HepG2 (cell line): Measurements from ENCODE around the gene COPA. TPM values are rescaled to one million over a fixed set of nuclear protein-coding genes. Genes with fewer than 3 reads are reported as not detected.

Source experiments
- ATAC-seq: fragments of 200-7000 bp; cut with Tn5 transposase; 3 replicates; pipeline ENCODE4 v1.9.1; 2020; ENCODE audit warnings: mild to moderate bottlenecking, moderate library complexity
- BruUV-seq: library from RNA; stranded (reverse); fragments of 400-500 nt; replicated peaks from 2 replicates; lab custom pipeline; 2021; lab: Mats Ljungman, UMichigan
- CTCF ChIA-PET: fragments of 300-600 bp; formaldehyde crosslinking; extraction: SDS; loops from one replicate; lab custom pipeline; 2021; ENCODE audit warnings: low total read pairs, inconsistent platforms, low intra/inter-chr PET ratio; lab: Yijun Ruan, JAX
- POLR2A ChIA-PET: fragments of 350-600 bp; sonication (Branson Sonifier 250); formaldehyde crosslinking; loops from one replicate; lab custom pipeline; 2020; ENCODE audit warnings: antibody characterized with exemption, inconsistent platforms; lab: Yijun Ruan, JAX
- DNase-seq: peaks from one replicate; pipeline ENCODE4 v3.0.0-alpha.2; 2015; ENCODE audit warnings: low spot score
- FAIRE-seq: peaks from 3 replicates; lab custom pipeline; 2011; peaks lifted over from hg19 to GRCh38; lab: Jason Lieb, UNC
- H2AFZ ChIP-seq: one replicate; pipeline ENCODE4 v1.6.1; 2011; ENCODE audit warnings: low read length, inconsistent platforms
- H3K27ac ChIP-seq: fragments of 300-600 bp; 3 replicates; pipeline ENCODE4 v1.8.0; 2011; ENCODE audit warnings: mixed run types, mild to moderate bottlenecking, mixed read lengths, low read length, inconsistent platforms; ENCODE audit not compliant: insufficient read depth; ENCODE audit errors: extremely low read length
- H3K27me3 ChIP-seq, 2 experiments: fragments of 200-600 bp in 1 of 2; 2 replicates in 1 of 2; 3 replicates in 1 of 2; pipeline versions ENCODE4 v1.6.0 to v1.8.0; 2011; ENCODE audit warnings: low read length in 2 of 2, mild to moderate bottlenecking in 2 of 2, moderate library complexity in 2 of 2, inconsistent platforms in 1 of 2; ENCODE audit not compliant: insufficient read depth in 2 of 2, control insufficient read depth in 1 of 2
- H3K36me3 ChIP-seq, 2 experiments: fragments of 200-600 bp in 1 of 2; replicated peaks in 1 of 2; 2 replicates in 1 of 2; 3 replicates in 1 of 2; pipeline versions ENCODE4 v1.5.1 to v1.8.0; 2011; ENCODE audit warnings: low read length in 2 of 2, inconsistent platforms in 1 of 2; ENCODE audit not compliant: insufficient read depth in 2 of 2, control insufficient read depth in 1 of 2
- H3K4me1 ChIP-seq: 2 replicates; pipeline ENCODE4 v1.5.1; 2012; ENCODE audit warnings: low read length, inconsistent platforms; ENCODE audit not compliant: insufficient read depth
- H3K4me2 ChIP-seq: 2 replicates; pipeline ENCODE4 v1.6.0; 2011; ENCODE audit warnings: low read depth, low read length, inconsistent platforms
- H3K4me3 ChIP-seq, 3 experiments: fragments of 200-600 bp in 1 of 3; sonication (generic), shearing (Covaris generic) in 1 of 3; replicated peaks in 1 of 3; 2 replicates each; pipeline ENCODE4 v1.5.1; 2011 to 2016; ENCODE audit warnings: low read length in 3 of 3, inconsistent platforms in 2 of 3, low read depth in 2 of 3, mild to moderate bottlenecking in 2 of 3, control low read depth in 1 of 3, mixed read lengths in 1 of 3; ENCODE audit not compliant: insufficient read depth in 1 of 3
- H3K79me2 ChIP-seq: one replicate; pipeline ENCODE4 v1.6.1; 2011; ENCODE audit warnings: low read length, inconsistent platforms; ENCODE audit not compliant: insufficient read depth
- H3K9ac ChIP-seq: 2 replicates; pipeline ENCODE4 v1.6.0; 2011; ENCODE audit warnings: mild to moderate bottlenecking, low read depth, low read length, inconsistent platforms; ENCODE audit not compliant: insufficient read depth
- H3K9me3 ChIP-seq: 2 replicates; pipeline ENCODE4 v1.5.1; 2012; ENCODE audit warnings: mild to moderate bottlenecking, low read length
- H4K20me1 ChIP-seq: 2 replicates; pipeline ENCODE4 v1.6.0; 2011; ENCODE audit warnings: inconsistent platforms, mild to moderate bottlenecking, low read length, moderate library complexity; ENCODE audit not compliant: insufficient read depth
- DR1 ChIP-seq: sonication (generic); formaldehyde crosslinking; IDR thresholded peaks from 2 replicates; pipeline ENCODE4 v1.8.0; 2021; ENCODE audit warnings: mild to moderate bottlenecking, missing genetic modification reagents, inconsistent platforms
- WGBS: methylation state at CpG from one replicate; pipeline ENCODE4 v1.1.6; 2017; ENCODE audit warnings: low lambda C conversion rate; 5-methylcytosine and 5-hydroxymethylcytosine counted together
- in situ Hi-C: cut with HindIII; loops from 2 replicates; pipeline ENCODE4 v1.10.0; 2017; ENCODE audit warnings: low pct_unique_long_range_greater_than_20kb; ENCODE audit not compliant: extremely low pct_ligation_motif_present
- intact Hi-C: fragments of 100-400 bp; cut with micrococcal nuclease; formaldehyde crosslinking; loops from one replicate; pipeline ENCODE4 v1.10.0; 2022; ENCODE audit not compliant: unreplicated experiment
- polyA plus RNA-seq, 8 experiments: library from polyadenylated mRNA; depleted of rRNA in 3 of 8; stranded (reverse) in 7 of 8; unstranded in 1 of 8; fragments of >200 nt; fragmentation: Illumina TruSeq in 4 of 8; extraction: Trizol in 4 of 8; gene quantifications; 2 replicates each; pipeline versions ENCODE4 v1.2.1 to v1.2.3, GENCODE V29; 2011 to 2016; ENCODE audit warnings: low read depth in 4 of 8, missing spikeins in 1 of 8, mixed read lengths in 1 of 8; ENCODE audit not compliant: insufficient read depth in 1 of 8
- total RNA-seq, 5 experiments: library from RNA; depleted of rRNA; stranded (reverse); fragments of >200 nt; fragmentation: Illumina TruSeq; extraction: Trizol; gene quantifications; 2 replicates each; pipeline ENCODE4 v1.2.3, GENCODE V29; 2016; ENCODE audit warnings: low read depth in 1 of 5
- TF ChIP-seq, protein P1 (sequence below), 2 experiments: fragments of 450-650 bp in 1 of 2; sonication (generic) in 1 of 2; formaldehyde crosslinking in 1 of 2; IDR thresholded peaks; 2 replicates each; pipeline versions ENCODE4 v1.6.1 to v1.8.0; 2016 to 2022; ENCODE audit warnings: antibody characterized with exemption in 1 of 2, mild to moderate bottlenecking in 1 of 2, missing genetic modification reagents in 1 of 2

The COPA gene
- total and polyA plus RNA-seq, 2 of the 13 experiments (the other 11 are each of a cell fraction or from before 2014, with no cell fraction given), result 160 to 197 TPM

DNA sequence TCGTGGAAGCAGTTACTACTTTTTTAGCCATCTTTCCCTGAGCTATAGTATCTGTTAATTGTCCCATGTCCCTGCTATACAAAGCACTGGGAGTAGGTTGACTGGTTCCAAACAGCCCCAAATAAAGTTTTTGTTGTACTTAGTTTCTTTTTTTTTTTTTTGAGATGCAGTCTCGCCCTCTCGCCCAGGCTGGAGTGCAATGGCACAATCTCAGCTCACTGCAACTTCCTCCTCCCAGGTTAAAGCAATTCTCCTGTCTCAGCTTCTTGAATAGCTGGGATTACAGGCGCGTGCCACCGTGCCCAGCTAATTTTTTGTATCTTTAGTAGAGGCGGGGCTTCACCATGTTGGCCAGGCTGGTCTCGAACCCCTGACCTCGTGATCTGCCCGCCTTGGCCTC lies 3.4 kb upstream of the COPA start:
- Histone ChIP-seq H3K36me3 (peaks cover 12 to 50% of the 10 kb centered on the region in 2 experiments), H3K4me1 (peaks cover 17% of the 10 kb centered on the region), H3K79me2 (peaks cover 36% of the 10 kb centered on the region), H3K27me3 (peaks cover 0 to 4% of the 10 kb centered on the region in 2 experiments; a peak in 1 of 5 replicates), H2AFZ (no peak overlapping the region), H3K27ac (no peak overlapping the region), H3K9ac (no peak overlapping the region), H3K9me3 (no peaks in the 10 kb centered on the region), H4K20me1 (peaks cover 6% of the 10 kb centered on the region; the same call in 1 of the 2 replicates), H3K4me2 (no peak overlapping the region), H3K4me3 (no peak overlapping the region)
- DNase-seq (no peak), ATAC-seq (no peak), FAIRE-seq (no peak)
- no TSS peak for BruUV-seq
- POLR2A ChIA-PET, result no interaction called here
- CTCF ChIA-PET, result no interaction called here
- intact Hi-C loops (no loop called here), in situ Hi-C loops (no loop called here)
- TF ChIP-seq, protein P1, sequence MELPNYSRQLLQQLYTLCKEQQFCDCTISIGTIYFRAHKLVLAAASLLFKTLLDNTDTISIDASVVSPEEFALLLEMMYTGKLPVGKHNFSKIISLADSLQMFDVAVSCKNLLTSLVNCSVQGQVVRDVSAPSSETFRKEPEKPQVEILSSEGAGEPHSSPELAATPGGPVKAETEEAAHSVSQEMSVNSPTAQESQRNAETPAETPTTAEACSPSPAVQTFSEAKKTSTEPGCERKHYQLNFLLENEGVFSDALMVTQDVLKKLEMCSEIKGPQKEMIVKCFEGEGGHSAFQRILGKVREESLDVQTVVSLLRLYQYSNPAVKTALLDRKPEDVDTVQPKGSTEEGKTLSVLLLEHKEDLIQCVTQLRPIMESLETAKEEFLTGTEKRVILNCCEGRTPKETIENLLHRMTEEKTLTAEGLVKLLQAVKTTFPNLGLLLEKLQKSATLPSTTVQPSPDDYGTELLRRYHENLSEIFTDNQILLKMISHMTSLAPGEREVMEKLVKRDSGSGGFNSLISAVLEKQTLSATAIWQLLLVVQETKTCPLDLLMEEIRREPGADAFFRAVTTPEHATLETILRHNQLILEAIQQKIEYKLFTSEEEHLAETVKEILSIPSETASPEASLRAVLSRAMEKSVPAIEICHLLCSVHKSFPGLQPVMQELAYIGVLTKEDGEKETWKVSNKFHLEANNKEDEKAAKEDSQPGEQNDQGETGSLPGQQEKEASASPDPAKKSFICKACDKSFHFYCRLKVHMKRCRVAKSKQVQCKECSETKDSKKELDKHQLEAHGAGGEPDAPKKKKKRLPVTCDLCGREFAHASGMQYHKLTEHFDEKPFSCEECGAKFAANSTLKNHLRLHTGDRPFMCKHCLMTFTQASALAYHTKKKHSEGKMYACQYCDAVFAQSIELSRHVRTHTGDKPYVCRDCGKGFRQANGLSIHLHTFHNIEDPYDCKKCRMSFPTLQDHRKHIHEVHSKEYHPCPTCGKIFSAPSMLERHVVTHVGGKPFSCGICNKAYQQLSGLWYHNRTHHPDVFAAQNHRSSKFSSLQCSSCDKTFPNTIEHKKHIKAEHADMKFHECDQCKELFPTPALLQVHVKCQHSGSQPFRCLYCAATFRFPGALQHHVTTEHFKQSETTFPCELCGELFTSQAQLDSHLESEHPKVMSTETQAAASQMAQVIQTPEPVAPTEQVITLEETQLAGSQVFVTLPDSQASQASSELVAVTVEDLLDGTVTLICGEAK (IDR thresholded peaks at IDR 0.05), result no peak
- TF ChIP-seq, protein P1 (CRISPR knock-in tag; IDR thresholded peaks at IDR 0.05), result peak; percentile 53; the same call in 1 of the 2 replicates
- no peak for TF ChIP-seq DR1 (CRISPR knock-in tag)
- WGBS, result 96% methylated on average over 10 of the region's 10 CpGs
